DND-41 (cell line): Measurements from ENCODE around the gene HECTD4.

Experiments
- ATAC-seq: fragments of 200-7000 bp; cut with Tn5 transposase; 3 replicates; pipeline ENCODE4 v1.9.1; 2021; ENCODE audit warnings: low read depth; ENCODE audit not compliant: insufficient read depth
- DNase-seq: peaks from one replicate; pipeline ENCODE4 v3.0.0-alpha.2; 2020
- H2AFZ ChIP-seq: 2 replicates; pipeline ENCODE4 v1.6.0; 2012; ENCODE audit warnings: low read depth, low read length
- H3K27ac ChIP-seq: 2 replicates; pipeline ENCODE4 v1.5.1; 2012; ENCODE audit warnings: low read length, inconsistent platforms
- H3K27me3 ChIP-seq: fragments of 200-600 bp; sonication (generic); 2 replicates; pipeline ENCODE4 v1.6.0; 2012; ENCODE audit warnings: low read length, mild to moderate bottlenecking, inconsistent platforms; ENCODE audit not compliant: insufficient read depth, poor library complexity
- H3K36me3 ChIP-seq: 2 replicates; pipeline ENCODE4 v1.5.1; 2012; ENCODE audit warnings: low read length, inconsistent platforms; ENCODE audit not compliant: insufficient read depth
- H3K4me1 ChIP-seq: 2 replicates; pipeline ENCODE4 v1.5.1; 2012; ENCODE audit warnings: mild to moderate bottlenecking, low read length; ENCODE audit not compliant: insufficient read depth
- H3K4me2 ChIP-seq: 2 replicates; pipeline ENCODE4 v1.6.0; 2012; ENCODE audit warnings: mild to moderate bottlenecking, moderate library complexity, low read length, inconsistent platforms; ENCODE audit not compliant: insufficient read depth
- H3K4me3 ChIP-seq, 2 experiments: fragments of 200-600 bp in 1 of 2; shearing (Covaris generic) in 1 of 2; 2 replicates each; pipeline ENCODE4 v1.5.1; 2012 to 2016; ENCODE audit warnings: inconsistent platforms in 2 of 2, low read length in 2 of 2, mild to moderate bottlenecking in 2 of 2, low read depth in 1 of 2, moderate library complexity in 1 of 2
- H3K79me2 ChIP-seq: 2 replicates; pipeline ENCODE4 v1.6.0; 2012; ENCODE audit warnings: low read length, inconsistent platforms; ENCODE audit not compliant: insufficient read depth
- H3K9ac ChIP-seq: 2 replicates; pipeline ENCODE4 v1.6.0; 2012; ENCODE audit warnings: low read depth, mild to moderate bottlenecking, inconsistent platforms, low read length, moderate library complexity
- H3K9me3 ChIP-seq: 2 replicates; pipeline ENCODE4 v1.5.1; 2012; ENCODE audit warnings: low read length, moderate library complexity, mild to moderate bottlenecking, inconsistent platforms; ENCODE audit not compliant: insufficient read depth, severe bottlenecking
- H4K20me1 ChIP-seq: 2 replicates; pipeline ENCODE4 v1.6.0; 2012; ENCODE audit warnings: low read length; ENCODE audit not compliant: insufficient read depth
- EZH2 ChIP-seq: IDR thresholded peaks from 3 replicates; pipeline ENCODE4 v1.6.1; 2012; ENCODE audit warnings: borderline replicate concordance, low read depth, mild to moderate bottlenecking, moderate library complexity, low read length, inconsistent platforms; ENCODE audit not compliant: severe bottlenecking
- TF ChIP-seq, protein P1 (sequence below): IDR thresholded peaks from 2 replicates; pipeline ENCODE4 v1.5.1; 2012; ENCODE audit warnings: borderline replicate concordance, low read length, moderate library complexity, mild to moderate bottlenecking; ENCODE audit not compliant: poor library complexity, severe bottlenecking; ENCODE audit errors: extremely low read depth

HECTD4 gene

DNA sequence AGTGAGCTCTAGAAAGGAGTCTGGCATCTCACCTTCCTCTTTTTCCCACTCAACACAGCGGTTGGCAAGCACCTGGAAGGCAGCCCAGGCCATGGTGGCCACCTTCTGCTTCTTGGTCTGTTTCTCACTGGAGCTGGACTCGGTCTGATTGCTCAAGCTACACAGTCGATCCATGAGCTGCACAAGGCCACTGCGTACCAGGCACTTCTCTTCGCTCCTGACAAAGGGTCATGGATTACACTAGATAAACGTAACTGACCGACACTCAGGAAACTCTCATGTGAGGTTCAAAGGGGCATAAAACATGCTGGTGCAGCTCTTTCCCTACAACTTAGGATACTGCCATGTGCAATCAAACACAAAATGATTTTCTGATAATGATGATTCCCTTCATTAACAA, 143.2 kb downstream of the HECTD4 start:
- no peaks in the 10 kb centered on the region for H4K20me1 ChIP-seq
- ATAC-seq (no peak), DNase-seq (no peak)
- H3K27ac ChIP-seq, result no peak overlapping the region
- H3K27me3 ChIP-seq, result no peaks in the 10 kb centered on the region
- TF ChIP-seq EZH2, result no peak
- TF ChIP-seq, protein P1, sequence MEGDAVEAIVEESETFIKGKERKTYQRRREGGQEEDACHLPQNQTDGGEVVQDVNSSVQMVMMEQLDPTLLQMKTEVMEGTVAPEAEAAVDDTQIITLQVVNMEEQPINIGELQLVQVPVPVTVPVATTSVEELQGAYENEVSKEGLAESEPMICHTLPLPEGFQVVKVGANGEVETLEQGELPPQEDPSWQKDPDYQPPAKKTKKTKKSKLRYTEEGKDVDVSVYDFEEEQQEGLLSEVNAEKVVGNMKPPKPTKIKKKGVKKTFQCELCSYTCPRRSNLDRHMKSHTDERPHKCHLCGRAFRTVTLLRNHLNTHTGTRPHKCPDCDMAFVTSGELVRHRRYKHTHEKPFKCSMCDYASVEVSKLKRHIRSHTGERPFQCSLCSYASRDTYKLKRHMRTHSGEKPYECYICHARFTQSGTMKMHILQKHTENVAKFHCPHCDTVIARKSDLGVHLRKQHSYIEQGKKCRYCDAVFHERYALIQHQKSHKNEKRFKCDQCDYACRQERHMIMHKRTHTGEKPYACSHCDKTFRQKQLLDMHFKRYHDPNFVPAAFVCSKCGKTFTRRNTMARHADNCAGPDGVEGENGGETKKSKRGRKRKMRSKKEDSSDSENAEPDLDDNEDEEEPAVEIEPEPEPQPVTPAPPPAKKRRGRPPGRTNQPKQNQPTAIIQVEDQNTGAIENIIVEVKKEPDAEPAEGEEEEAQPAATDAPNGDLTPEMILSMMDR, result no peak
- H3K9ac ChIP-seq, result no peak overlapping the region
- no peaks in the 10 kb centered on the region for H3K4me1 ChIP-seq
- no peak overlapping the region for H2AFZ ChIP-seq
- H3K79me2 ChIP-seq, result no peaks in the 10 kb centered on the region
- H3K9me3 ChIP-seq, result no peaks in the 10 kb centered on the region
- H3K4me2 ChIP-seq, result no peak overlapping the region
- H3K4me3 ChIP-seq, result no peak overlapping the region
- H3K36me3 ChIP-seq, result peaks cover 73% of the 10 kb centered on the region

DNA sequence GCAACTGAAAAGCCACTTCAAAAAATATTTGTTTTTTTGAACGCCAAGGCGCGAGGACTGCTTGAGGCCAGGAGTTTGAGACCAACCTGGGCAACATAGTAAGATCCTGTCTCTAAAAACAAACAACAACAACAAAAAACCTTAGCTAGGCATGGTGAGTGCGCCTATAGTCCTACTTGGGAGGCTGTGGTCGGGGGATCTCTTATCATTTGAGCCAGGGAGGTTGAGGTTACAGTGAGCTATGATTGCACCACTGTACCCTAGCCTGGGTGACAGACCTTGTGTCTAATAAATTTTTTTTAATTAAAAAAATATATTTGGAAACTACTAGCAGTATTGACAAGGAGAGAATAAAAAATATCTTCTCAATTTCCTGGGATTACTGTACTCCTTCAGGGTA, 143.8 kb downstream of the HECTD4 start:
- H4K20me1 ChIP-seq, result no peaks in the 10 kb centered on the region
- H3K27me3 ChIP-seq, result no peaks in the 10 kb centered on the region
- no peak overlapping the region for H3K4me3 ChIP-seq
- DNase-seq (no peak), ATAC-seq (no peak)
- no peaks in the 10 kb centered on the region for H3K9me3 ChIP-seq
- TF ChIP-seq, protein P1, result no peak
- no peak for TF ChIP-seq EZH2
- no peak overlapping the region for H3K9ac ChIP-seq
- H3K36me3 ChIP-seq, result peaks cover 70% of the 10 kb centered on the region
- no peak overlapping the region for H3K27ac ChIP-seq
- no peaks in the 10 kb centered on the region for H3K4me1 ChIP-seq
- H3K79me2 ChIP-seq, result no peaks in the 10 kb centered on the region
- no peak overlapping the region for H3K4me2 ChIP-seq
- no peak overlapping the region for H2AFZ ChIP-seq

DNA sequence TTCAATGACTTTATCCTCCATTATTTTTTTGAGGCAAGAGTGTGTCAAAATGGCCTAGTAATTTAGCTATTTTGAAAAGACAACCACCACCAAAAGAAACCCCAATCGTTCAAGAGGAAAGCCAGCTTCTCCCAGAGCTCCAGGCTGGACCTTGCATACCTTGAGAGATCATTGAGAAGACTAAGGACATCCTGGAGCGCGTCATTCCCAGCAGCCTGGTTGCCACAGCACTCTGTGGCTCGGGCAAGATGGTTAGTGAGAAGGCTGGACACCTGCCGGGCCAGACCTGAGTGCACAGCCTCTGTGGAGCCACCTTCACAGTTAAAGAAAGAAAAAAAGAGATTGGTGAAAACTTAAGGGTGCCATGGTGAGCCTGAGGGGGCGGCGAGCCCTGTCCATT, 145.4 kb downstream of the HECTD4 start:
- no peak overlapping the region for H3K4me3 ChIP-seq
- H3K9ac ChIP-seq, result no peak overlapping the region
- no peak for DNase-seq
- H3K4me2 ChIP-seq, result no peak overlapping the region
- H3K79me2 ChIP-seq, result no peaks in the 10 kb centered on the region
- H3K27ac ChIP-seq, result no peak overlapping the region
- no peaks in the 10 kb centered on the region for H3K4me1 ChIP-seq
- no peak for ATAC-seq
- H3K36me3 ChIP-seq, result peaks cover 70% of the 10 kb centered on the region
- no peaks in the 10 kb centered on the region for H4K20me1 ChIP-seq
- TF ChIP-seq EZH2, result no peak
- TF ChIP-seq, protein P1, result no peak
- no peaks in the 10 kb centered on the region for H3K27me3 ChIP-seq
- H3K9me3 ChIP-seq, result no peaks in the 10 kb centered on the region
- no peak overlapping the region for H2AFZ ChIP-seq

DNA sequence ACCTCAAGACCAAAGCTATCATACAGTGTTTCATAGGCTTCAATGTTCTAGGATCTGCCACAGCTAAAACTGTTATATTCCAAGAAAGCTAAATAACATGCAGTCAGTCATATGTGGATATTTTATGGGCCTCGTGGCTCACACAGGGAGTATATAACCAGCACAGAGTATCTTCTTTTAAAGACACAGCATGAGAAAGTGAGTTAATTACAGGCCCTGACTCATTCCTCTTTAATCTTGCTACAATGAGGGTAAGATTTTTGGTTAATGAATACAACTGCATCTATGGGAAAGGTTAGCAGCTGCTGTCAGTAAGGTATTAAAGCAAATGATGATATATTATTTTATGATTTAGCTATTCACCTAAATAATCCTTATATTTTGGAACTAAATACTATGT, 145.8 kb downstream of the HECTD4 start:
- Histone ChIP-seq H3K36me3 (peaks cover 70% of the 10 kb centered on the region), H4K20me1 (no peaks in the 10 kb centered on the region), H3K9ac (no peak overlapping the region), H3K4me3 (no peak overlapping the region), H3K27me3 (no peaks in the 10 kb centered on the region), H3K4me2 (no peak overlapping the region), H3K79me2 (no peaks in the 10 kb centered on the region), H3K9me3 (no peaks in the 10 kb centered on the region), H2AFZ (no peak overlapping the region), H3K4me1 (no peaks in the 10 kb centered on the region), H3K27ac (no peak overlapping the region)
- TF ChIP-seq, protein P1, result no peak
- TF ChIP-seq EZH2, result no peak
- no peak for DNase-seq
- ATAC-seq, result no peak
